Amniotic epithelial cell (primary cell): ENCODE results near the gene MYO1C.
"Not testable (repeated sequence)": the region's sequence is repeated elsewhere in the genome, so short reads cannot be mapped to it uniquely, and the experiment has no call there.

Experiments
- DNase-seq: peaks from one replicate; pipeline ENCODE4 v3.0.0-alpha.2; 2010; ENCODE audit warnings: low read depth

MYO1C gene

DNA sequence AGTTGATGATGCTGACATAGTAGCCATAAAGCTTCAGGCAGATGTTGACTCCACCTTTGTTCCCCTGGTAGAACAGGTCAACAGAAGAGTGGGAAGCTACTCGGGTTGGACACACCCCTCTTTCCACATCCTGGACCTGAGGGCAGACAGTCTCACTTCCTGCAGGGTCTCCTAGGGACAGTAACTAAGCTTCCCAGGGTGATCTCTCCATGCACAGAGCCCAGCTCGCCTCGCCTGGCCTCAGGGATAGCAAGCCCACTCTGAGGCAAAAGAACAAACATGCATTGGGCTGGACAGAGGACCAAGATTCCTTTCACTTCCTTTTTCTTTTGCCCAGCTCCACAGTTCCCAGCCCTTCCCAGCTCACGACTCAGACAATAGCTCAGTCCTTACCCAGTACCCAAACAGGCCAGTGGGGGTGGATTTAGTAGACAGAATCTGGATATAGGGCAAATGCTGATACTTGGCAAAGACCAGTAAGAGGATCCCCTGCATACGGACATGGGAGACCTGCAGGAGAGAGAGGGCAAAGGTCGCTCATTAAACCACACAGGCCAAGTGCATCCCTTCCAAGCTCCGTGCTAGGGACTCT, 16.9 kb upstream of the MYO1C start:
- no peak for DNase-seq

DNA sequence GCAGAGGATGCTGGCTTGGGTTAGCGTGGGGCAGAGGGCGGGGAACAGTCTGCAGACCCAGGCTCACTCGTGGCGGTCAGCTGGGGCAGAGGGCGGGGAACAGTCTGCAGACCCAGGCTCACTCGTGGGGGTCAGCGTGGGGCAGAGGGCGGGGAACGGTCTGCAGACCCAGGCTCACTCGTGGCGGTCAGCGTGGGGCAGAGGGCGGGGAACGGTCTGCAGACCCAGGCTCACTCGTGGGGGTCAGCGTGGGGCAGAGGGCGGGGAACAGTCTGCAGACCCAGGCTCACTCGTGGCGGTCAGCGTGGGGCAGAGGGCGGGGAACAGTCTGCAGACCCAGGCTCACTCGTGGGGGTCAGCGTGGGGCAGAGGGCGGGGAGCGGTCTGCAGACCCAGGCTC, 16.2 kb upstream of the MYO1C start:
- DNase-seq = not testable (repeated sequence)

GRCh38 chr17:1506649-1507267, 14.3 kb upstream of the MYO1C start:
- DNase-seq = no peak

DNA sequence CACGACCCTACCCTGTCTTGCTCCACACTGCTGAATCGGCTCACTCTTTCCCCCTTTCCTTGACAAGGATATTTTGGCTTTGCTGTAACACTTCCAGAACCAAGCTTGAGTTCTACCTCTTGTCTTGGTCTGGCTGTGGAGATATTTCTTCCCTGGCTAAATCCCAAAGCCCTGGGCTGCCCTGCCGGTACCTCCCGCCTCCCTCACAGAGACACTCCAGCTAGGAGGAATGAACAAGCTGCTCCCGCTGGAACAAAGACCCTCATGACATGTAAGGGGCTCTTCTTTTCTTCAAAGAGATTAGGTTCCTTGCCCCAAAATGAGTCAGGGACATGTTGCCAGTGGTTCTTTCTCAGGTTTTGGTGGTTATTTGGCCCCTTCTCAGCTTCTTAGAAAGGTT, 13.1 kb upstream of the MYO1C start:
- no peak for DNase-seq

- DNase-seq = no peak
Measured at GRCh38 chr17:1504866-1505265, 12.4 kb upstream of the MYO1C start.

DNA sequence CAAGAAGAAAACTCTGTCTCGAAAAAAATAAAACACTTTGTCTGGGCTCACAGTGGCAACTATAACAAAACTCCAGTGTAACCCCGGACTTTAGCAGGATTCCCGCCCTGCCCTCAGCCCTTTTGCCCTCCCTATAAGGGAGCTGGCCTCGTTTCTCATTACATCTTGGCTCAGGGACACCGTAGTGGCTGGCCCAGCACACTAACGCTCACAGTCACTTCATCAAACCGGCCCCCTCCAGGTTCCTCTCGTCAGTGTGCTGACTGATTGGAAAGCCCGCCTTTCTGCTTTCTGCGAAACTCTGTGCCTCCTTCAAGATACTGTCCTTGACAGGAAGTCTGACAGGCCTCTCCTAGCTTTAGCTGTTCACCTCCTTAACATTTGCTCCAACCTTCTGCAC, 11.2 kb upstream of the MYO1C start:
- no peak for DNase-seq

- DNase-seq = peak; percentile 93
Measured at GRCh38 chr17:1498869-1499268, 6.4 kb upstream of the MYO1C start.

- DNase-seq = no peak
Measured at GRCh38 chr17:1498233-1498632, 5.7 kb upstream of the MYO1C start.

GRCh38 chr17:1497831-1498230, 5.3 kb upstream of the MYO1C start:
- no peak for DNase-seq

DNA sequence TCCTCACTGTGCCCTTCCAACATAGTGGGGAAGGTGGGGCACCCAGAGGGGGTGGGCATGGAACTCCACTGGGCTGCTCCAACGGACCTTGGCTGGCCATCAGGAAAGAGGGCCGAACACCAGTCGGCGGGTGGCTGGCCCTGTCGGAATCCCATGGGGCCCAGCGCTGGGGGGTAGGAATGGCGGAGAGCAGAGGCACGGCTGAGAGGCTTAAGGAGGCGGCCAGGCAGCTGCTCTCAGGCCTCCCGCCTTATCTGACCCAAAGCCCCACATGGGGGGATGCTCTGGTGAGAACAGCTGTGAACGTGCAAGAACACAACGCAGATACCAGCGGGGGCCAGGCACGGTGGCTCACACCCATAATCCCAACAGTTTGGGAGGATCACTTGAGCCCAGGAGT, 4.4 kb upstream of the MYO1C start:
- DNase-seq = no peak

- DNase-seq = peak; percentile 54
Measured at GRCh38 chr17:1495265-1495989, 2.9 kb upstream of the MYO1C start.

DNA sequence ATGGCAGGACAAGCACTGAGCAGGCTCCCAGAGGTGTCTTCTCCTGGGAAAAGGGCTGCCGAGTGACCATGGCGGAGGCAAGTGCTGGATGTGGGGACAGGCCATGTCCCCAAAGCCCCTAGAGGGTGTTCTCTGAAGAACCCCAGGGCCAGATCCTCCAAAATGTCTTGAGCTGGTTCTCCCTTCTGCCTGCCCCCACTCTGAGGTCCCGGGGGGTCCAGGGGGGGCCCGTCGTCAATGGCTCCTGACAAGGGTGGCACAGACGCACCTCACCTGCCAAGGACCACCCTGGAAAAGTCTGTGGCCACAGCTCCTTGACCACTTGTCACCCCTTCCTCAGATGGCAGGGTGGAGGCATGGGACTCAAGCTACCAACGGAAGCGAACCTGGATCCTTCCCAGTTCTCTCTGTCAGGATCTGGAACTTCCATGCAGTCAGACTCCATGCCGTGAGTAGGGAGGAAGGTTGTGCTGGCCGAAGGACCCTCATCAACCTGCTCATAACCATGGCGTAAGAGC, 2.3 kb upstream of the MYO1C start:
- DNase-seq = no peak

- no peak for DNase-seq
Measured at GRCh38 chr17:1494203-1494602, 1.7 kb upstream of the MYO1C start.

GRCh38 chr17:1493291-1493980, 950 bp upstream of the MYO1C start:
- DNase-seq = no peak

GRCh38 chr17:1491443-1492248, 840 bp downstream of the MYO1C start:
- no peak for DNase-seq

DNA sequence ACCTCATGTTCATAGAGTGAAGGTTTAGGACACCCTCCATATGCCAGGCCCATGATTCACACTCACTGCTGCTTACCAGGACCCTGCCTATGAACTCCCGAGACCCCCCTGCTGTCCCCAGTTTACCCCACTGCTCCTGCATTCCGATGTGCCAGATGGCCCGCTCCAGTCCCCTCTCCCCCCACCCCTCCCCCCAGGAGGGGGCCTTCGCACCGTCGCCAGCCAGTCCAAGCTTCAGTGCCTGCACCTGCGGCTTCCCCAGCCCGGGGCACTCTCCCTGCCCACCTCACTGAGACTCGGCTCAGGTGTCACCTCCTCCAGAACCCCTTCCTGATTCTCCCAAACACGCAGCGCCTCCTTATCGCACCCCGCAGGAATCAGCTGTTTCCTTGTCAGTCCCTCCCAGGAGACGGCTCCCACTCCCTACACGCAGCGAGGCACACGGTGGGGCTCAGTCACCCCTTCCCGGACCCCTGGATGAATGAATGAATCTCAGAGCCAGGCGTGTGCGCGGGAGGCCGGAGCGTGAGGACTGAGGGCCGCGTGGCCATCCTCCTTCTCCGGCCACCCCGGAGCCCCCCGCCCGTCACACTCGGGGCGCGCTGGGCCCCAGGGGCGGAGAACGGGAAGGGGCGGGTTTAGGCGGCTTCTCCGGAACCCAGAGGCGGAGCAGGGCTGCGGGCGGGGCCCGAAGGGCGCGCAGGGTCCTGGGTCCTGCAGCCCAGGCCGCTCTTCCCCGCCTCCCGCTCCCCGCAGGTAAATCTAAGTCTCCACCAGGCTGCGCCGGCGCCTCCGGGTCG, 1.6 kb downstream of the MYO1C start:
- DNase-seq = no peak

GRCh38 chr17:1488826-1489270, 3.6 kb downstream of the MYO1C start:
- no peak for DNase-seq

- DNase-seq = peak; percentile 83
Measured at GRCh38 chr17:1487939-1488825, 4.3 kb downstream of the MYO1C start.

DNA sequence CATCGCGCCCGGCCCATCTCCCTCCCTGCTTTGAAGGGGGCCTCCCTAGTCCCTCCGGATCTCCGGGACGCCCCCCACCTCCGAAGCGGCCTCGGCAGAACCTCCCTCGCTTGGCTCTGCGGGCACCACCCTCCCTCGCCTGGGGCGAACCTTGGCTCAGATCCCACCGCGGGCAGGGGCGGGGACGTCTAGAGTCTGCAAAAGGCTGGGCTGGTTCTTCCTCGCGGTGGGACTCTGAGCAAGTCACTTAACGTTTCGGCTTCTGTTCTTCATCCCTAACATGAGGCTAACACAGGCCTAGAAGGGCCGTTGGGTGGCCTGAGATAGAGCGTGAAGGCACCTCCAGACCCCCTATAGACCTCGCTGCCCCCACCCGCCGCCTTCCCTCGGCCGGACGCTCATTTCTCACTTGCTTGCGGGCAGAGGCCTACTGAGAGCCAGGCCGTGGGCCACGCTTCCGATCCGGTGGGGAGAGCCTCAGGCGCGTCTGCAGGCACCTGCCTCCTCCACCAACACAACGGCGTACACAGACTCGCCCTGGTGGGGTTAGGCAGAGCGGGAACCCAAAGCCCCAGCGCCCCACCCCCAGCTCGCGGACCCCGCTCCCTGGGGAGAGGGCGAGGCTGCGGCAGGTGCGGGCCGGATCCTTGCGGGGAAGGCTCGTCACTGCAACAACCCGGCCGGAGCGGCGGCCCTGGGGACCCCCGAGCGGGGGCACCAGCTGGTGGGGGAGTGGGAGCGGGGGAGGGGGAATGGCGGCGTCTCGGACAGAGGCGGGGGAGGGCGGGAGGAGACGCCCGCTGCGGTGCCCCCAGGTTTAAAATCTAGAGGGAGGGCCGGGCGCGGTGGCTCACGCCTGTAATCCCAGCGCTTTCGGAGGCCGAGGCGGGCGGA, 5.4 kb downstream of the MYO1C start:
- peak; percentile 78 for DNase-seq
